ENCODE data around the gene SLC16A4.

Gene SLC16A4

GRCh38 chr1:110355321-110355720 lies 35.5 kb downstream of the SLC16A4 start:
- no peak for DNase-seq

GRCh38 chr1:110350360-110350759 lies 40.5 kb downstream of the SLC16A4 start:
- DNase-seq, result no peak

GRCh38 chr1:110348771-110349170 lies 42.1 kb downstream of the SLC16A4 start:
- no peak for DNase-seq

GRCh38 chr1:110348050-110348449 lies 42.8 kb downstream of the SLC16A4 start:
- no peak for DNase-seq

- no peak for DNase-seq
These were observed 43.5 kb downstream of the SLC16A4 start for GRCh38 chr1:110347182-110347893.

- no peak for DNase-seq
These were observed 44.1 kb downstream of the SLC16A4 start for GRCh38 chr1:110346690-110347089.

- no peak for DNase-seq
These were observed 45.3 kb downstream of the SLC16A4 start for GRCh38 chr1:110345480-110345879.

GRCh38 chr1:110344152-110344551 lies 46.7 kb downstream of the SLC16A4 start:
- no peak for DNase-seq

- no peak for DNase-seq
These were observed 47.6 kb downstream of the SLC16A4 start for GRCh38 chr1:110343249-110343648.

- DNase-seq, result no peak
These were observed 48.9 kb downstream of the SLC16A4 start for GRCh38 chr1:110341872-110342331.

GRCh38 chr1:110341146-110341871 lies 49.5 kb downstream of the SLC16A4 start:
- no peak for DNase-seq

- DNase-seq, result no peak
These were observed 50.7 kb downstream of the SLC16A4 start for GRCh38 chr1:110340207-110340468.

- DNase-seq, result no peak
These were observed 51.2 kb downstream of the SLC16A4 start for GRCh38 chr1:110339407-110340206.

GRCh38 chr1:110338886-110339406 lies 51.9 kb downstream of the SLC16A4 start, which contains the start of gene RBM15:
RBM15 (plus strand) TSS chr1:110339377; CDS start chr1:110339406, 29 bp downstream.
- peak; percentile 100 for DNase-seq

GRCh38 chr1:110338309-110338885 lies 52.4 kb downstream of the SLC16A4 start:
- DNase-seq, result peak; percentile 95

GRCh38 chr1:110337704-110338308 lies 53.0 kb downstream of the SLC16A4 start:
- peak; percentile 42 for DNase-seq

GRCh38 chr1:110336300-110337039 lies 54.4 kb downstream of the SLC16A4 start:
- DNase-seq, result no peak

GRCh38 chr1:110335265-110335664 lies 55.6 kb downstream of the SLC16A4 start:
- no peak for DNase-seq

- DNase-seq, result no peak
These were observed 62.1 kb downstream of the SLC16A4 start for GRCh38 chr1:110328700-110329099.

GRCh38 chr1:110328274-110328673 lies 62.6 kb downstream of the SLC16A4 start:
- DNase-seq, result peak; percentile 35

- no peak for DNase-seq
These were observed 64.0 kb downstream of the SLC16A4 start for GRCh38 chr1:110326826-110327225.

- no peak for DNase-seq
These were observed 66.2 kb downstream of the SLC16A4 start for GRCh38 chr1:110324667-110325066.
